SK-N-SH treated with all-trans-retinoic acid at 6 μM for 48 hours (cell line): ENCODE measurements around the gene CCNC.

Source experiments
- ATAC-seq: fragments of 200-7000 bp; cut with Tn5 transposase; 3 replicates; pipeline ENCODE4 v1.9.1; 2020; ENCODE audit warnings: mild to moderate bottlenecking, moderate library complexity
- ARNTL ChIP-seq: fragments of 450-650 bp; formaldehyde crosslinking; IDR thresholded peaks from 2 replicates; pipeline ENCODE4 v1.5.0; 2020; ENCODE audit warnings: low read depth, mild to moderate bottlenecking, moderate library complexity, borderline replicate concordance
- BACH2 ChIP-seq: fragments of 250-450 bp; sonication (Bioruptor Pico); IDR thresholded peaks from 2 replicates; pipeline ENCODE4 v1.9.0; 2021; ENCODE audit warnings: mild to moderate bottlenecking, borderline replicate concordance
- CREB5 ChIP-seq: fragments of 250-450 bp; sonication (Bioruptor Pico); IDR thresholded peaks from 2 replicates; pipeline ENCODE4 v1.5.1; 2020; ENCODE audit warnings: low read depth, mild to moderate bottlenecking, moderate library complexity
- CSDC2 ChIP-seq: fragments of 250-450 bp; sonication (Bioruptor Pico); IDR thresholded peaks from 2 replicates; pipeline ENCODE4 v1.5.0; 2020; ENCODE audit warnings: mild to moderate bottlenecking, moderate library complexity
- ESRRG ChIP-seq: fragments of 250-450 bp; sonication (Bioruptor Pico); IDR thresholded peaks from 2 replicates; pipeline ENCODE4 v1.6.1; 2021; ENCODE audit warnings: mild to moderate bottlenecking
- GLIS3 ChIP-seq: fragments of 250-450 bp; sonication (Bioruptor Pico); IDR thresholded peaks from 2 replicates; pipeline ENCODE4 v1.5.0; 2020; ENCODE audit warnings: mild to moderate bottlenecking, moderate library complexity
- ISL1 ChIP-seq: fragments of 250-450 bp; sonication (Bioruptor Pico); IDR thresholded peaks from 2 replicates; pipeline ENCODE4 v2.1.2; 2022; ENCODE audit warnings: mild to moderate bottlenecking, moderate library complexity
- OSR1 ChIP-seq: fragments of 250-450 bp; sonication (Bioruptor Pico); IDR thresholded peaks from 2 replicates; pipeline ENCODE4 v1.8.0; 2022; ENCODE audit warnings: moderate library complexity, mild to moderate bottlenecking, inconsistent platforms
- PPARA ChIP-seq: fragments of 250-450 bp; sonication (Bioruptor Pico); IDR thresholded peaks from 2 replicates; pipeline ENCODE4 v1.5.0; 2020; ENCODE audit warnings: mild to moderate bottlenecking, borderline replicate concordance
- RARB ChIP-seq: fragments of 250-450 bp; sonication (Bioruptor Pico); IDR thresholded peaks from 2 replicates; pipeline ENCODE4 v1.8.0; 2021; ENCODE audit warnings: mild to moderate bottlenecking, moderate library complexity
- SNAI2 ChIP-seq: fragments of 250-450 bp; sonication (Bioruptor Pico); IDR thresholded peaks from 2 replicates; pipeline ENCODE4 v1.5.0; 2020; ENCODE audit warnings: mild to moderate bottlenecking, moderate library complexity
- TCF4 ChIP-seq: fragments of 250-450 bp; sonication (Bioruptor Pico); IDR thresholded peaks from 2 replicates; pipeline ENCODE4 v1.8.0; 2021; ENCODE audit warnings: mild to moderate bottlenecking, moderate library complexity, borderline replicate concordance
- TOX ChIP-seq: fragments of 250-450 bp; sonication (Bioruptor Pico); IDR thresholded peaks from 2 replicates; pipeline ENCODE4 v1.8.0; 2021; ENCODE audit warnings: mild to moderate bottlenecking, moderate library complexity, borderline replicate concordance
- ZC3H10 ChIP-seq: fragments of 250-450 bp; sonication (Bioruptor Pico); IDR thresholded peaks from 2 replicates; pipeline ENCODE4 v1.5.1; 2021; ENCODE audit warnings: mild to moderate bottlenecking, moderate library complexity
- ZFP3 ChIP-seq: fragments of 250-450 bp; sonication (Bioruptor Pico); IDR thresholded peaks from 2 replicates; pipeline ENCODE4 v1.5.0; 2020; ENCODE audit warnings: mild to moderate bottlenecking, moderate library complexity
- ZFP30 ChIP-seq: fragments of 450-650 bp; formaldehyde crosslinking; IDR thresholded peaks from 2 replicates; pipeline ENCODE4 v1.5.0; 2022; ENCODE audit warnings: mild to moderate bottlenecking, moderate library complexity
- ZNF565 ChIP-seq: fragments of 450-650 bp; formaldehyde crosslinking; conservative IDR thresholded peaks from 2 replicates; pipeline ENCODE4 v1.5.0; 2020; ENCODE audit warnings: low read depth, mild to moderate bottlenecking, moderate library complexity
- ZNF70 ChIP-seq: fragments of 450-650 bp; formaldehyde crosslinking; IDR thresholded peaks from 2 replicates; pipeline ENCODE4 v1.5.0; 2020; ENCODE audit warnings: mild to moderate bottlenecking, moderate library complexity
- ZNF8 ChIP-seq: fragments of 450-650 bp; formaldehyde crosslinking; IDR thresholded peaks from 2 replicates; pipeline ENCODE4 v1.5.0; 2020; ENCODE audit warnings: mild to moderate bottlenecking, moderate library complexity
- TF ChIP-seq, protein P1 (sequence below): fragments of 250-450 bp; sonication (Bioruptor Pico); IDR thresholded peaks from 2 replicates; pipeline ENCODE4 v1.8.0; 2020; ENCODE audit warnings: mild to moderate bottlenecking, moderate library complexity, borderline replicate concordance
- TF ChIP-seq, protein P2 (sequence below): fragments of 250-450 bp; sonication (Bioruptor Pico); IDR thresholded peaks from 2 replicates; pipeline ENCODE4 v1.5.0; 2020; ENCODE audit warnings: mild to moderate bottlenecking, moderate library complexity
- TF ChIP-seq, protein P3 (sequence below): fragments of 250-450 bp; sonication (Bioruptor Pico); IDR thresholded peaks from 2 replicates; pipeline ENCODE4 v1.8.0; 2021; ENCODE audit warnings: low read depth, mild to moderate bottlenecking, moderate library complexity, borderline replicate concordance

CCNC gene

GRCh38 chr6:99609905-99610489 lies 41.5 kb upstream of the CCNC start:
- no peak for ATAC-seq
- no peak for TF ChIP-seq SNAI2
- no peak for TF ChIP-seq ZNF8 (CRISPR knock-in tag)
- no peak for TF ChIP-seq ZNF565 (CRISPR knock-in tag)
- TF ChIP-seq OSR1 (CRISPR knock-in tag) = no peak
- TF ChIP-seq RARB (CRISPR knock-in tag) = no peak
- TF ChIP-seq TCF4 (CRISPR knock-in tag) = no peak
- no peak for TF ChIP-seq ZFP30 (CRISPR knock-in tag)

DNA sequence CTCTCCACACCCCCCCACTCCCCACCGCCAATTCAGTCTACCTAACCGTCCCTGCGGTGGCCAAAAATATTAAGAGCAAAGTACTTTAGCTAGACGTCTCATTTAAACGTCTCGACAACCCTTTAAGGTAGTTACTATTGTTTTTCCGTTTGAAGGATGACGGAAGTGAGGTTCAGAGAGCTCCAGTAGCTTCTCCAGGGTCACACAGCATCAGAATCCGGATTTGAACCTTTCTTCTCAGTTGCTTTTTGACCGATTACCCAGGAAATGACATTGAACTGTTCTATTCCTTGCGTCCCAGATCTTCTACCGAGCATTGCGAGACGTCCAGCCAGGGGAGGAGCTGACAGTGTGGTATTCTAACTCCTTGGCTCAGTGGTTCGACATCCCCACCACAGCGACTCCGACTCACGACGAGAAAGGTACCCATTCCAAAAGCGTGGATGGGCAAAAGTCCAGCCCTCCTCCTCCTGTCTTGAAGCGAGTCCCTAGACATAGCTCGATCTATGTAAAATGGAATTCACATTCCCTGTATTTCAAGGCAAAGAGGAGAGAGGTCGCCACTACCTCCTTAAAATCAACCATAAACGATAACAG lies 40.5 kb upstream of the CCNC start:
- TF ChIP-seq ESRRG (CRISPR knock-in tag) (no peak), CSDC2 (no peak), ZFP30 (CRISPR knock-in tag) (no peak), SNAI2 (no peak), ZFP3 (CRISPR knock-in tag) (no peak), OSR1 (CRISPR knock-in tag) (no peak), ISL1 (CRISPR knock-in tag) (no peak), ARNTL (no peak), ZC3H10 (no peak)
- ATAC-seq = no peak

DNA sequence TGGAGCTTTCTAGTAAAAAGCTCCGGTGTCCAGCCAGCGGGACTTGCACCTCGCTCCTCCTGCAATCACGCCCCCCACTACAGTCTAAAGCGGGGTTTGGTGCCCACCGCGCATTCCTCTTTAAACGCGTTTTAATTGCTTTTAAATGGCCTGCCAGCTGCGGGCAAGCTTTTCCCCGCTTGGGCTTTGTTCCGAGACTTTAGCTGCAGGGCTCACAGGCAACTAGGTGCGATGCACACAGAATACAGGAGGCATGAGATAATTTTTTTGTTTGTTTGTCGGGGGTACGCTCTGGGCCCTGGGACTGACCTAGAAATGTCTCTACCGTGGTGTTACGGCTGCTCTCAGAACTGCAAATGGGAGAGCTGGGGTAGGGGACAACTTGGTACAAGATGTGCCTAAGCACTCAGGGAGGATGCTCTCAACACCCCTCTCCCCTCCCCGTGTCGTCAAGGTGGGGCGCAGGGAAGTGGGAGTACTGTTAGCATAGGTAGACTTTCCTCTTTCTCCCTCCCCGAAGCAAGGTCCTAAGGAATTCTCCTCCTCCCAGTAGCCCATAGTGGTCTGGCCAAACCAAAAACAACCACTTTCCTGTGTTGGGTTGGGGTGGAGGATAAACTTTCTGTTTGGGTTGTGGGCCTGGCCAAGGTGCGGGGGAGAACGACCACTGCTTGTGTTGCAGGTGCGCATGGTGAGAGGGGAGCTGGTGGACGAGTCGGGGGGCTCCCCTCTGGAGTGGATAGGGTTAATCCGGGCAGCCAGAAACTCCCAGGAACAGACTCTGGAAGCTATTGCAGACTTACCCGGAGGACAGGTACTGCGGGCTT lies 39.8 kb upstream of the CCNC start:
- TF ChIP-seq ISL1 (CRISPR knock-in tag) = no peak
- no peak for TF ChIP-seq ARNTL
- TF ChIP-seq, protein P1, sequence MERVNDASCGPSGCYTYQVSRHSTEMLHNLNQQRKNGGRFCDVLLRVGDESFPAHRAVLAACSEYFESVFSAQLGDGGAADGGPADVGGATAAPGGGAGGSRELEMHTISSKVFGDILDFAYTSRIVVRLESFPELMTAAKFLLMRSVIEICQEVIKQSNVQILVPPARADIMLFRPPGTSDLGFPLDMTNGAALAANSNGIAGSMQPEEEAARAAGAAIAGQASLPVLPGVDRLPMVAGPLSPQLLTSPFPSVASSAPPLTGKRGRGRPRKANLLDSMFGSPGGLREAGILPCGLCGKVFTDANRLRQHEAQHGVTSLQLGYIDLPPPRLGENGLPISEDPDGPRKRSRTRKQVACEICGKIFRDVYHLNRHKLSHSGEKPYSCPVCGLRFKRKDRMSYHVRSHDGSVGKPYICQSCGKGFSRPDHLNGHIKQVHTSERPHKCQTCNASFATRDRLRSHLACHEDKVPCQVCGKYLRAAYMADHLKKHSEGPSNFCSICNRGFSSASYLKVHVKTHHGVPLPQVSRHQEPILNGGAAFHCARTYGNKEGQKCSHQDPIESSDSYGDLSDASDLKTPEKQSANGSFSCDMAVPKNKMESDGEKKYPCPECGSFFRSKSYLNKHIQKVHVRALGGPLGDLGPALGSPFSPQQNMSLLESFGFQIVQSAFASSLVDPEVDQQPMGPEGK (CRISPR knock-in tag) = no peak
- no peak for TF ChIP-seq ZNF8 (CRISPR knock-in tag)
- TF ChIP-seq ZNF70 (CRISPR knock-in tag) = no peak
- TF ChIP-seq PPARA (CRISPR knock-in tag) = no peak
- TF ChIP-seq, protein P2, sequence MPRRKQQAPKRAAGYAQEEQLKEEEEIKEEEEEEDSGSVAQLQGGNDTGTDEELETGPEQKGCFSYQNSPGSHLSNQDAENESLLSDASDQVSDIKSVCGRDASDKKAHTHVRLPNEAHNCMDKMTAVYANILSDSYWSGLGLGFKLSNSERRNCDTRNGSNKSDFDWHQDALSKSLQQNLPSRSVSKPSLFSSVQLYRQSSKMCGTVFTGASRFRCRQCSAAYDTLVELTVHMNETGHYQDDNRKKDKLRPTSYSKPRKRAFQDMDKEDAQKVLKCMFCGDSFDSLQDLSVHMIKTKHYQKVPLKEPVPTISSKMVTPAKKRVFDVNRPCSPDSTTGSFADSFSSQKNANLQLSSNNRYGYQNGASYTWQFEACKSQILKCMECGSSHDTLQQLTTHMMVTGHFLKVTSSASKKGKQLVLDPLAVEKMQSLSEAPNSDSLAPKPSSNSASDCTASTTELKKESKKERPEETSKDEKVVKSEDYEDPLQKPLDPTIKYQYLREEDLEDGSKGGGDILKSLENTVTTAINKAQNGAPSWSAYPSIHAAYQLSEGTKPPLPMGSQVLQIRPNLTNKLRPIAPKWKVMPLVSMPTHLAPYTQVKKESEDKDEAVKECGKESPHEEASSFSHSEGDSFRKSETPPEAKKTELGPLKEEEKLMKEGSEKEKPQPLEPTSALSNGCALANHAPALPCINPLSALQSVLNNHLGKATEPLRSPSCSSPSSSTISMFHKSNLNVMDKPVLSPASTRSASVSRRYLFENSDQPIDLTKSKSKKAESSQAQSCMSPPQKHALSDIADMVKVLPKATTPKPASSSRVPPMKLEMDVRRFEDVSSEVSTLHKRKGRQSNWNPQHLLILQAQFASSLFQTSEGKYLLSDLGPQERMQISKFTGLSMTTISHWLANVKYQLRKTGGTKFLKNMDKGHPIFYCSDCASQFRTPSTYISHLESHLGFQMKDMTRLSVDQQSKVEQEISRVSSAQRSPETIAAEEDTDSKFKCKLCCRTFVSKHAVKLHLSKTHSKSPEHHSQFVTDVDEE (CRISPR knock-in tag) = no peak
- no peak for TF ChIP-seq BACH2 (CRISPR knock-in tag)
- TF ChIP-seq ZFP30 (CRISPR knock-in tag) = no peak
- no peak for TF ChIP-seq RARB (CRISPR knock-in tag)
- no peak for TF ChIP-seq TOX
- no peak for TF ChIP-seq CREB5
- TF ChIP-seq ZC3H10 = no peak
- no peak for TF ChIP-seq GLIS3 (CRISPR knock-in tag)
- TF ChIP-seq OSR1 (CRISPR knock-in tag) = no peak
- no peak for TF ChIP-seq SNAI2
- TF ChIP-seq, protein P3, sequence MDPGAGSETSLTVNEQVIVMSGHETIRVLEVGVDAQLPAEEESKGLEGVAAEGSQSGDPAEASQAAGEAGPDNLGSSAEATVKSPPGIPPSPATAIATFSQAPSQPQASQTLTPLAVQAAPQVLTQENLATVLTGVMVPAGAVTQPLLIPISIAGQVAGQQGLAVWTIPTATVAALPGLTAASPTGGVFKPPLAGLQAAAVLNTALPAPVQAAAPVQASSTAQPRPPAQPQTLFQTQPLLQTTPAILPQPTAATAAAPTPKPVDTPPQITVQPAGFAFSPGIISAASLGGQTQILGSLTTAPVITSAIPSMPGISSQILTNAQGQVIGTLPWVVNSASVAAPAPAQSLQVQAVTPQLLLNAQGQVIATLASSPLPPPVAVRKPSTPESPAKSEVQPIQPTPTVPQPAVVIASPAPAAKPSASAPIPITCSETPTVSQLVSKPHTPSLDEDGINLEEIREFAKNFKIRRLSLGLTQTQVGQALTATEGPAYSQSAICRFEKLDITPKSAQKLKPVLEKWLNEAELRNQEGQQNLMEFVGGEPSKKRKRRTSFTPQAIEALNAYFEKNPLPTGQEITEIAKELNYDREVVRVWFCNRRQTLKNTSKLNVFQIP (CRISPR knock-in tag) = no peak
- no peak for TF ChIP-seq TCF4 (CRISPR knock-in tag)
- ATAC-seq = no peak
